ENCODE results near the gene USP35.
"Not testable (repeated sequence)": the region's sequence is repeated elsewhere in the genome, so short reads cannot be mapped to it uniquely, and the experiment has no call there.

USP35 gene

DNA sequence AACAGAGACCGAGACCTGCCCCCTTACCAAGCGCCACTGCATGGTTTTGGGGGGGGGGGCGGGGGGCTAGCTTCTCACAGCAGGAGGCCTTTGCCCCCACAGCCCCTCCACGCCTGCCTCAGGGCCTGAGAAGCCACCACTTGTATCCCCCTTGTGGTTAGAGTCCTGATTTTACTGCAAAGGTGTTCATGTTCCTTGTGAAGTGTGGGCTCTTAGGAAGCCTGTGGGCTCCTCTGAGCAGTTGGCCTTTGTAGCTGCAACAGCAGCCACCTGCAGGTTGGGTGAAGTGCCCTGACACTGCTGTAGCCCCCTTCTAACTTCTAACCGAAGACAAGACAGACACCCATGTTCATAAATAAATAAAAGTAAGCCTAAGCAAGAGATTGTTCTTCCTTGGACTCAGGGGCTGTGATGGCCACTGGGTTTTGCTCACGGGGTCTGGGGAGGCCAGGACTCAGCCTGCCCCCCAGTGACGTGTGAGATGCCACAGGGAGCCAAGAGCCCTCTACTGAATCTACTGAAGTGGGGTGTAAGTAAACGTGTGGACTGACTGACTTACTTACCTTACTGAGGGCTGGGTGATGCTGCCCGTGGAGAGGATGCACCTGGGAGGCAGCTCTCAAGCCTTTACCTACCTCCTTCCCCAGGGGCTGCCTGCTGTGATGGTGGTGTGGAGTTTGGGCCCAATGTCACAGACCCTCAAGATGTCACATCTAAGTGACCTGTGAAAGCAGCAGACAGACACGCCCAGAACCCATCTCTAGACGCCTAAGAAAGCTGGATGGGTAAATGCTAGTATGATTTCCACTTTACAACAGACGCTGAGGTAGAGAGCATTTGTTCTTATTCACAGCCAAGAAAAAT lies 25.8 kb downstream of the USP35 start:
- Mint-ChIP-seq H3K4me1 (no peaks in the 10 kb centered on the region), H3K36me3 (peaks cover 40% of the 10 kb centered on the region), H3K9me3 (no peaks in the 10 kb centered on the region), H3K27me3 (no peaks in the 10 kb centered on the region), H3K4me3 (no peak overlapping the region), H3K27ac (no peak overlapping the region)
- ATAC-seq: no peak

- Mint-ChIP-seq H3K36me3 (peaks cover 34% of the 10 kb centered on the region), H3K4me1 (no peaks in the 10 kb centered on the region), H3K27me3 (no peaks in the 10 kb centered on the region), H3K9me3 (no peaks in the 10 kb centered on the region), H3K4me3 (no peak overlapping the region), H3K27ac (no peak overlapping the region)
- ATAC-seq: no peak
Observed at GRCh38 chr11:78216021-78216420, 27.3 kb downstream of the USP35 start.

- H3K27me3 Mint-ChIP-seq: no peaks in the 10 kb centered on the region
- no peaks in the 10 kb centered on the region for H3K4me1 Mint-ChIP-seq
- no peaks in the 10 kb centered on the region for H3K9me3 Mint-ChIP-seq
- peak overlapping the region; percentile 3 for H3K27ac Mint-ChIP-seq
- no peak for ATAC-seq
- H3K4me3 Mint-ChIP-seq: no peak overlapping the region
- H3K36me3 Mint-ChIP-seq: peaks cover 41% of the 10 kb centered on the region
Observed at GRCh38 chr11:78216571-78217287, 28.0 kb downstream of the USP35 start.

GRCh38 chr11:78217650-78218541 lies 29.2 kb downstream of the USP35 start:
- H3K4me3 Mint-ChIP-seq: no peak overlapping the region
- H3K27me3 Mint-ChIP-seq: no peaks in the 10 kb centered on the region
- H3K36me3 Mint-ChIP-seq: peaks cover 42% of the 10 kb centered on the region
- H3K9me3 Mint-ChIP-seq: no peaks in the 10 kb centered on the region
- H3K27ac Mint-ChIP-seq: no peak overlapping the region
- no peak for ATAC-seq
- peaks cover under 1% of the 10 kb centered on the region for H3K4me1 Mint-ChIP-seq

DNA sequence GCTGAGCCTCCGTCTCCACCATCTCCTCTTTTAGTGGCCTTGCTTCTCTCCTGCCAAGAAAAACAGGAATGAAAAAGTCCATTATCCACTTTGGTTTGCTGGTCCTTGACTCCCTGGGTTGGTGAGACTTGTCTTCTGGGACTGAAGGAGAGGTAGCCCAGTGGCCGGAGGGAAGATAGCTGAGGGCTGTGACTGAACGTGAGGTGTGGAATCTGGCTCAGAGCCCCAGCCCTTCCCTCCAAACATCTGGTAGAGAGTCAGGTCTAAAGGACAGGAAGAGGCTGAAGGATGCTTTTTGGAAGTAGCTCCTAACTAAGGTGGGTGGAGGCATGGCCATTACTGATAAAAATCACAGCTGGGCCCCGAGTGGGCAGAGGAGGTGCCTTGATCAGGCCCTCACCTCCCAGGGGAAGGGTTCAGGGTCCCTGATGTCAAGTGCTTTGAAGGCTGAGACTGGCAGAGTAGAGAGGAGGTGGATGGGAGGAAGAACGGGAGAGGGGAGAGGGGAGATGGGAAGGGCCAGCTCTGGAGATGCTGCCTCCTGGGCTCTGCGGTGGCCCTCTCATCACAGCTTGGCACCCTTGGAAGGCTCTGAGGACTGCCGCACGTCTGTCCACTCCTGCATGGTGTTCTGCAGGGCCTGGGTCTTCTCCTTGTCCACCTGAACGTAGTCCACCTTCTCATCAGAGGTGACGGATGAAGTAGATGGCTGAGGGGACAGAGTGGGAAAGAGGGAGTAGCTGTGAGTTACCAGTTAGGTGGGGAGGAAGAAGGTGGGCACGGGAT lies 30.2 kb downstream of the USP35 start:
- Mint-ChIP-seq H3K4me1 (peaks cover 10% of the 10 kb centered on the region), H3K36me3 (peaks cover 50% of the 10 kb centered on the region), H3K27ac (no peak overlapping the region), H3K4me3 (no peak overlapping the region), H3K9me3 (no peaks in the 10 kb centered on the region), H3K27me3 (no peaks in the 10 kb centered on the region)
- no peak for ATAC-seq

DNA sequence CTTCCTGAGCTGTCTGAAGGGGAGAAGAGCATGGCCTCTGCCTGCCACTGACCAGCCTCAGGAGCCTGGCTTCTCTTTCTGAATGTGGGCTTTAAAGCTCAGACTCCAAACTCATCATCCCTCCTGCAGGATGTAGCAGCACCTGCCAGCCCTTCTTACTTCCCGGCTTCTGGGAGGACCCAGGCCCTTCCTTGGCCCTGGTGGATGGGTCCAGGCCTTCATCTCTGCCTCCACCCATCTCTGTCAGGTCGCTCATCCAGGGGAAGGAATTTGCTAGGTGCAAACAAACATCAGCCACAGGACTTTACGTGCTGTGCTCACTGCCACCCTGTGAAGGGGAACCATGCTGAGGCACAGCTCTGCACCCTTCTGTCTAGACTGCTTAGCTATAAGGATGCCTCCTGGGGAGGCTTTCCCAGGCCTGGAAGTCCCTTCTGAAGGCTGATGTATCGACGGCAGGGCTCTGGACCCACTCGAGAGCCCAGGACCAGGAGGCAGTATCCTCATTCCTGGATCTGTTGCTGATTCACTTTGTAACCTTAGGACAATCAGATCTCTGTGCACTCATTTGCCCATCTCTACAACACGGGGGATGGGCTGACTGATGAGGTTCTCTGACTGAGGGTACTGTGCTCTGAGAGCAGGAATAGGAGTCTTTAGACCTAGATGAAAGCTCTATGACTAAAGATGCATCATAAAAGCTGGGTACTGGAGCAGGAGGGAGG lies 30.9 kb downstream of the USP35 start:
- no peaks in the 10 kb centered on the region for H3K27me3 Mint-ChIP-seq
- H3K27ac Mint-ChIP-seq: no peak overlapping the region
- no peak overlapping the region for H3K4me3 Mint-ChIP-seq
- no peaks in the 10 kb centered on the region for H3K9me3 Mint-ChIP-seq
- no peak for ATAC-seq
- H3K4me1 Mint-ChIP-seq: peaks cover 18% of the 10 kb centered on the region
- H3K36me3 Mint-ChIP-seq: peaks cover 54% of the 10 kb centered on the region

GRCh38 chr11:78220218-78221157 lies 31.8 kb downstream of the USP35 start:
- Mint-ChIP-seq H3K9me3 (no peaks in the 10 kb centered on the region), H3K36me3 (peaks cover 63% of the 10 kb centered on the region), H3K27me3 (no peaks in the 10 kb centered on the region), H3K4me1 (peaks cover 26% of the 10 kb centered on the region), H3K4me3 (no peak overlapping the region), H3K27ac (no peak overlapping the region)
- no peak for ATAC-seq

GRCh38 chr11:78221396-78222315 lies 32.9 kb downstream of the USP35 start:
- Mint-ChIP-seq H3K4me1 (peaks cover 27% of the 10 kb centered on the region), H3K27ac (peak overlapping the region; percentile 34), H3K27me3 (no peaks in the 10 kb centered on the region)

DNA sequence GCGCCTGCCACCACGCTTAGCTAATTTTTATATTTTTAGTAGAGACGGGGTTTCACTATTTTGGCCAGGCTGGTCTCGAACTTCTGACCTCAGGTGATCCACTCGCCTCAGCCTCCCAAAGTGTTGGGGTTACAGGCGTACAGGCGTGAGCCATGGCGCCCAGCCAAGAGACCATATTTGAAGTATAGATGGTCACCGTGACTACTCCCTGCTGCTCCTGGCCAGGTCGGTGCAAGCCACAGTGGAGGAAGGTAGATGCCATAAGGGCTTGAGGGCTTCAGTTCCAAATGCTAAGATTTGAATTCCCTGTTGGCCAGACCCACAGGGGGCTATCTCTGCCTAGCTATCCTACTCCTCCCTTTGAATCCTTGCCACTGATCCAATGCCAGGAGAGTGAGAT lies 34.0 kb downstream of the USP35 start:
- not testable (repeated sequence) for H3K9me3 Mint-ChIP-seq, H3K27me3 Mint-ChIP-seq, H3K27ac Mint-ChIP-seq, ATAC-seq, H3K4me3 Mint-ChIP-seq
- H3K36me3 Mint-ChIP-seq: peaks cover 53% of the 10 kb centered on the region
- H3K4me1 Mint-ChIP-seq: peaks cover 33% of the 10 kb centered on the region

More at GRCh38 chr11:78221396-78222315, 32.9 kb downstream of the USP35 start:
- no peak overlapping the region for H3K4me3 Mint-ChIP-seq
- H3K36me3 Mint-ChIP-seq: peaks cover 64% of the 10 kb centered on the region
- H3K9me3 Mint-ChIP-seq: no peaks in the 10 kb centered on the region
- no peak for ATAC-seq

DNA sequence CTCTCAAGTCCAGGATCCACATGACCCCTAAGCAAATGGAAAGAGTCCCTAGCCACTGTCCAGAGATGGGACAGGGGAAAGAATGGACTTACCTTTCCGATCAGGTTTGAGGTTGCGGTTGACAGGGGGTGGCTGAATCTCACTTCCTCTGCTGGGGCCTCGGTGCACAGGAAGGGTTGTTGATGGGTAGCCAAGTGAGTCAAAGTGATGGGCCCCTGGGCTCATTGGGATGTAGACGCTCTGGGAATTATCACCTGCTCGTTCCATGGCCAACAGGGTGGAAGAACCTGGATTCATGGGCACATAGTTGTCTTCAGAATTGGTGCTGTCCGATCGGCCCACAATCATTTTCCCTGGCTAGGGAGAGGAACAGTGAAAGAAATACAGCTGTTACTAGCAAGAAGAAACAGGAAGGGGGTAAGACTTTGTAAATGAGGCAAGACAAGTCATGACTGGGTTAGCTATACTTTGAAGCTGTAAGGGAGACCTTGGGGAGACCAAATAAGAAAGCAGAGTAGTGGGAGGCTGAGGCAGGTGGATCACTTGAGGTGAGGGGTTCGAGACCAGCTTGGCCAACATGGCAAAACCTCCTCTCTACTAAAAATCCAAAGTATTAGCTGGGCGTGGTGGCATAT lies 34.7 kb downstream of the USP35 start:
- H3K27me3 Mint-ChIP-seq: no peaks in the 10 kb centered on the region
- ATAC-seq: peak; percentile 90
- peak overlapping the region; percentile 67 for H3K27ac Mint-ChIP-seq
- no peaks in the 10 kb centered on the region for H3K9me3 Mint-ChIP-seq
- H3K4me3 Mint-ChIP-seq: peak overlapping the region; percentile 58
- H3K36me3 Mint-ChIP-seq: peaks cover 46% of the 10 kb centered on the region
- peaks cover 40% of the 10 kb centered on the region for H3K4me1 Mint-ChIP-seq

DNA sequence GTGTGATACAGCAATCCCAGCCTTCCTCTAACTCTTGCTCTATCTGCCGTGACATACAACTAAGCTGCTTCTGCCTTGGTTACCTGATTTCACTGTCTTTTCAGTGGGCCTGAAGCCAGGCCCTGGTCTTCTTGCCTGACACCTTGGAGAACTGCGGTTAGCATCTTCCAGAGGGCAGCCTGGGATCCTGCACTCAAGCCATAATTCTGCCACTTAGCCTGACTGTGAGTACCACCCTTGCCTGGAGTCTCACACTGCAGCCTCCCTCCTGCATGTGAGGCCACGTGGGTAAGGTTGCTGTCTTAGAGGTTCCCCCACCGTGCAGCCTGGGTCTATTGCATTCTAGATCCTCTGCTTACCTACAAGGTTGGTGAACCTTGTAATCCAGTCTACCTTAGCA lies 35.8 kb downstream of the USP35 start:
- H3K4me3 Mint-ChIP-seq: no peak overlapping the region
- H3K27me3 Mint-ChIP-seq: no peaks in the 10 kb centered on the region
- ATAC-seq: no peak
- H3K9me3 Mint-ChIP-seq: no peaks in the 10 kb centered on the region
- peaks cover 35% of the 10 kb centered on the region for H3K36me3 Mint-ChIP-seq
- peaks cover 46% of the 10 kb centered on the region for H3K4me1 Mint-ChIP-seq
- H3K27ac Mint-ChIP-seq: peak overlapping the region; percentile 67

GRCh38 chr11:78224906-78225420 lies 36.2 kb downstream of the USP35 start:
- peaks cover 46% of the 10 kb centered on the region for H3K4me1 Mint-ChIP-seq

More at GRCh38 chr11:78224906-78225420, 36.2 kb downstream of the USP35 start:
- Mint-ChIP-seq H3K27me3 (no peaks in the 10 kb centered on the region), H3K4me3 (no peak overlapping the region), H3K36me3 (peaks cover 35% of the 10 kb centered on the region), H3K27ac (peak overlapping the region; percentile 67), H3K9me3 (no peaks in the 10 kb centered on the region)
- ATAC-seq: no peak

Data from stimulated activated memory B cell treated with anti-CD40 and anti-IgM and Interleukin-4, amounts not matched to agents 10 μg/mL and 1 μg/mL and 100 μg/mL, for 72 hours (primary cell).